ENCODE measurements around the gene ROPN1L. TPM values are rescaled to one million over a fixed set of nuclear protein-coding genes. Genes with fewer than 3 reads are reported as not detected.

ROPN1L gene
- total and polyA plus RNA-seq, 10 of the 15 experiments (the other 5 are each of a cell fraction or from before 2014, with no cell fraction given) = 0.07 to 0.38 (median 0.22) TPM; not detected in 6

DNA sequence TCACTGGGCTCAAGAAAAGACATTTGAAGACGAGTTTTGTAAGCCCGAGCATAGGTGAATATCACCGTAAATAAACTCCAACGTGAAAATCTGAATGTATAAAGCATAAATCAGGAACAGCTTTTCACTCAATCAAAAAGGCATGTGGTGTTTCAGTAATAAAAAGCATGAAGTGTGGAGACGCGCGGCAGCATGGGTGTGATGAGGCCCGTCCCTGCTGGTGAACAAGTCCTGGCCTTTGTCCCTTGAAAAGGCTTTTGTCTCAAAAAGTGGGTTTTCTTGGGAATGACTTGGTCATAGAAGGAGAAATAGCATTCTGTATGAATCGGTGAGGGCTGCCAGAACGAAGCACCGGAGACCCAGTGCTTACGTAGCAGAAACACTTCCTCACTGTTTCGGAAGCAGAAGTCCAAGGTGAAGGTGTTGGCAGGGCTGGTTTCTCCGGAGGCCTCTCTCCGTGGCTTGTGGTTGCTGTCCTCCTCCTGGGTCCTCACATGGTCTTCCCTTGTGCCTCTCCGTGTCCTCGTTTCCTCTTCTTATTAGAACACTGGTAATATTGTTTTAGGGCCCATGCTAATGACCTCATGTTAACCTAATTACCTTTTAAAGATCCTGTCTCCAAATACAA is 24.9 kb downstream of the ROPN1L start (continued):
- TF ChIP-seq, protein P1, sequence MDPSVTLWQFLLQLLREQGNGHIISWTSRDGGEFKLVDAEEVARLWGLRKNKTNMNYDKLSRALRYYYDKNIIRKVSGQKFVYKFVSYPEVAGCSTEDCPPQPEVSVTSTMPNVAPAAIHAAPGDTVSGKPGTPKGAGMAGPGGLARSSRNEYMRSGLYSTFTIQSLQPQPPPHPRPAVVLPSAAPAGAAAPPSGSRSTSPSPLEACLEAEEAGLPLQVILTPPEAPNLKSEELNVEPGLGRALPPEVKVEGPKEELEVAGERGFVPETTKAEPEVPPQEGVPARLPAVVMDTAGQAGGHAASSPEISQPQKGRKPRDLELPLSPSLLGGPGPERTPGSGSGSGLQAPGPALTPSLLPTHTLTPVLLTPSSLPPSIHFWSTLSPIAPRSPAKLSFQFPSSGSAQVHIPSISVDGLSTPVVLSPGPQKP (IDR thresholded peaks at IDR 0.05; ENCODE audit: low read depth, low read length) = no peak
- TF ChIP-seq IKZF2 (IDR thresholded peaks at IDR 0.05) (no peak), ZZZ3 (IDR thresholded peaks at IDR 0.05; ENCODE audit: control insufficient read depth, insufficient read length, low read depth) (no peak), CHD1 (IDR thresholded peaks at IDR 0.05; ENCODE audit: low read depth, low read length) (no peak), SMAD5 (IDR thresholded peaks at IDR 0.05; ENCODE audit: low read depth) (no peak)

DNA sequence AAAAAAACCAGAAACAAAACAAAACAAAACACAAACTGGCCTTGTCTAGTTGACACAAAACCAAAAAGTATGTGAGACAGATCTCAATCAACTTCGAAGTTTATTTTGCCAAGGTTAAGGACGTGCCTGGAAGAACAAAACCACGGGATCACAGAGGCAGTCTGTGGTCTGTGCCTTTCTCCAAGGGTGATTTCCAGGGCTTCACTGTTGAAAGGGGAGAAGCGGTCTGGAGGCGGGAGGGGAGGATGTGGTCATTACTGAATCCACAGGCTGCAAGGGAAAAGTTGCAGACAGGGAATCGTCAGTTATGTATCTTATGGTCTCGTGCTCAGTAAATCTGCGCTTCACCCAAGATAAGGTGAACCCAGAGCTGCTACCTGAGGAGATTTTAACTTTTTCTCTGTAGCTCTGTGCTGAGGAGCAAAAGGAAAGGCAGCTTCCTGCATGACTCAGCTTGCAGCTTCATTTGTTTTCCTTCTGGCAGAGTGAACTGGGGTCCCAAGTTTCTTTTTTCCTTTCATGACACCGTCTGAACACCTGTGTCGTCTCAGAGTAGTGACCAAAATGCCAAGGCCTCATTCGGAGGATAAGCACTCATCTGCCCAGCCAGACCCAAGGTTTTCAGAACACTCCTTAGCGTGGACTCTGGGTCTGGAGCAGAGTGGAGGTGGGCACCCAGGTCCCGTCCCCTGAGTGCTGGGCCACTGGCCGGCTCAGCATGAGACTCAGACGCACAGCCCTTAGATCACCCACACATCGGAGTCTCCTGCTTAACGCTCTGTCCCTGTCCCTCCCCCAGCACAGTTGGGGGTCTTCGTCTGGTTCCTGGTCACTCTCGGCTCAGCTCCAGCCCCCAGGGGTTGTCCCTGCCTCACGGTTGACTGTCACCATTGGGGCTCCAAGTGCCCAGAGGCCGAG is 25.9 kb downstream of the ROPN1L start:
- POLR2A ChIA-PET = no interaction called here
- no TSS peak for BruUV-seq (replicated peaks)
- H3K9ac ChIP-seq (ENCODE audit: control insufficient read depth, insufficient read depth, low read length) = no peak overlapping the region
- TF ChIP-seq ZSCAN29 (IDR thresholded peaks at IDR 0.05) (no peak), ETV6 (conservative IDR thresholded peaks at IDR 0.05 in 1 of 2, IDR thresholded peaks at IDR 0.05 in 1 of 2; ENCODE audit: borderline replicate concordance in 1 of 2, low read depth in 1 of 2) (no peak), YY1 (IDR thresholded peaks at IDR 0.05; ENCODE audit: low read depth, low read length) (no peak), ATF2 (IDR thresholded peaks at IDR 0.05; ENCODE audit: low read length) (no peak), MTA2 (IDR thresholded peaks at IDR 0.05; ENCODE audit: low read depth) (no peak), TARDBP (IDR thresholded peaks at IDR 0.05; ENCODE audit: borderline replicate concordance) (no peak), ZBTB4 (CRISPR knock-in tag; IDR thresholded peaks at IDR 0.05) (no peak), TCF12 (IDR thresholded peaks at IDR 0.05; ENCODE audit: low read depth, low read length) (no peak), EP300 (IDR thresholded peaks at IDR 0.05; ENCODE audit: borderline replicate concordance in 1 of 2, control insufficient read depth in 1 of 2, low read depth in 2 of 2, low read length in 2 of 2) (no peak)

More for the DNA sequence above, 25.9 kb downstream of the ROPN1L start:
- FAIRE-seq (no peak), DNase-seq (ENCODE audit: low read depth, low spot score) (no peak), ATAC-seq (no peak; the same call in 2 of the 3 replicates)
- in situ Hi-C loops (cut with MboI) = loop anchor here (25.0 kb wide), 2 partner anchors 720 to 1545 kb away; no protein-coding TSS in a partner anchor
- Histone ChIP-seq H3K4me2 (ENCODE audit: control insufficient read depth, insufficient read depth) (no peak overlapping the region), H3K9me3 (replicated peaks; ENCODE audit: control insufficient read depth, insufficient read depth, low read length) (no peaks in the 10 kb centered on the region), H3K4me3 (no peak overlapping the region), H3K79me2 (ENCODE audit: control insufficient read depth, insufficient read depth, low read length) (no peaks in the 10 kb centered on the region), H3K27me3 (replicated peaks in 1 of 2; ENCODE audit: control insufficient read depth in 2 of 2, insufficient read depth in 2 of 2, low read length in 1 of 2) (no peaks in the 10 kb centered on the region; a peak in 2 of 4 replicates), H3K36me3 (ENCODE audit: control insufficient read depth in 2 of 2, insufficient read depth in 2 of 2, low read length in 1 of 2) (no peaks in the 10 kb centered on the region), H4K20me1 (ENCODE audit: control insufficient read depth, insufficient read depth) (no peaks in the 10 kb centered on the region), H3K27ac (ENCODE audit: control insufficient read depth, insufficient read depth) (no peak overlapping the region), H3K4me1 (ENCODE audit: control insufficient read depth, insufficient read depth, low read length) (peaks cover 5% of the 10 kb centered on the region; the same call in 1 of the 2 replicates), H2AFZ (ENCODE audit: control insufficient read depth, low read depth, low read length) (0 out of 2 replicates have a peak overlapping the region, but pooled peaks have one; percentile 29)
- 52% methylated on average over 21 of the region's 21 CpGs for WGBS (ENCODE audit: insufficient coverage, insufficient replicate concordance, low lambda C conversion rate, missing lambda C conversion rate)
- ChIA-PET RAD21 (ENCODE audit: unreplicated experiment) (interaction anchor here (0.7 kb wide), 1 partner anchor 111 kb away, joined by 3 read pairs; no protein-coding TSS in a partner anchor), CTCF (interaction anchor here (1.0 to 1.4 kb wide), 3 partner anchors 154 to 161 kb away, joined by 3 to 5 read pairs (median 3); no protein-coding TSS in a partner anchor), SMC1A (ENCODE audit: uncharacterized antibody, unreplicated experiment) (interaction anchor here (1.5 kb wide), 1 partner anchor 99 kb away, joined by 3 read pairs; no protein-coding TSS in a partner anchor)
- intact Hi-C loops (cut with micrococcal nuclease; ENCODE audit: unreplicated experiment) = no loop called here

Measured in GM12878 (cell line).